PC-3 (cell line): ENCODE measurements around the gene RCOR2.
A peak's percentile ranks its signal among the peaks of the same experiment; 100 is the strongest.

Experiments
- EZH2phosphoT487 ChIP-seq: fragments of 300-600 bp; sonication (generic); IDR thresholded peaks from 2 replicates; pipeline ENCODE4 v1.6.1; 2018; ENCODE audit warnings: mild to moderate bottlenecking, antibody characterized with exemption, low read length, borderline replicate concordance
- TF ChIP-seq, protein P1 (sequence below): fragments of 300-600 bp; sonication (generic); conservative IDR thresholded peaks from 2 replicates; pipeline ENCODE4 v1.5.1; 2017; ENCODE audit warnings: antibody characterized with exemption, low read depth, mild to moderate bottlenecking, low read length

GRCh38 chr11:63915961-63916836 is 765 bp downstream of the RCOR2 start:
- TF ChIP-seq, protein P1, sequence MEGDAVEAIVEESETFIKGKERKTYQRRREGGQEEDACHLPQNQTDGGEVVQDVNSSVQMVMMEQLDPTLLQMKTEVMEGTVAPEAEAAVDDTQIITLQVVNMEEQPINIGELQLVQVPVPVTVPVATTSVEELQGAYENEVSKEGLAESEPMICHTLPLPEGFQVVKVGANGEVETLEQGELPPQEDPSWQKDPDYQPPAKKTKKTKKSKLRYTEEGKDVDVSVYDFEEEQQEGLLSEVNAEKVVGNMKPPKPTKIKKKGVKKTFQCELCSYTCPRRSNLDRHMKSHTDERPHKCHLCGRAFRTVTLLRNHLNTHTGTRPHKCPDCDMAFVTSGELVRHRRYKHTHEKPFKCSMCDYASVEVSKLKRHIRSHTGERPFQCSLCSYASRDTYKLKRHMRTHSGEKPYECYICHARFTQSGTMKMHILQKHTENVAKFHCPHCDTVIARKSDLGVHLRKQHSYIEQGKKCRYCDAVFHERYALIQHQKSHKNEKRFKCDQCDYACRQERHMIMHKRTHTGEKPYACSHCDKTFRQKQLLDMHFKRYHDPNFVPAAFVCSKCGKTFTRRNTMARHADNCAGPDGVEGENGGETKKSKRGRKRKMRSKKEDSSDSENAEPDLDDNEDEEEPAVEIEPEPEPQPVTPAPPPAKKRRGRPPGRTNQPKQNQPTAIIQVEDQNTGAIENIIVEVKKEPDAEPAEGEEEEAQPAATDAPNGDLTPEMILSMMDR = peak; percentile 60
- no peak for TF ChIP-seq EZH2phosphoT487
